A549 (cell line): Measurements from ENCODE around the gene C3orf20. TPM values are rescaled to one million over a fixed set of nuclear protein-coding genes. Genes with fewer than 3 reads are reported as not detected.

Source experiments
- ATAC-seq, 2 experiments: fragments of 200-7000 bp in 1 of 2; fragments of >200 bp in 1 of 2; cut with Nextera tagmentation in 1 of 2; cut with Tn5 transposase in 1 of 2; 3 replicates each; pipeline versions ENCODE4 v1.8.0 to v1.9.1; 2018 to 2020; ENCODE audit warnings: mild to moderate bottlenecking in 1 of 2, moderate library complexity in 1 of 2
- CTCF ChIA-PET: fragments of 300-600 bp; sonication (Branson Sonifier 250); formaldehyde crosslinking; extraction: SDS; loops from one replicate; lab custom pipeline; 2021; ENCODE audit warnings: antibody characterized with exemption, inconsistent platforms; lab: Yijun Ruan, JAX
- POLR2A ChIA-PET: fragments of 350-600 bp; formaldehyde crosslinking; extraction: SDS; loops from one replicate; lab custom pipeline; 2021; ENCODE audit warnings: antibody characterized with exemption, inconsistent platforms; lab: Yijun Ruan, JAX
- DNase-seq, 2 experiments: peaks; one replicate each; pipeline versions ENCODE4 v3.0.0 to v3.0.0-alpha.2; 2011 to 2016; ENCODE audit warnings: low read depth in 1 of 2, low spot score in 1 of 2
- FAIRE-seq: peaks from 2 replicates; lab custom pipeline; 2011; peaks lifted over from hg19 to GRCh38; lab: Jason Lieb, UNC
- H3K27ac ChIP-seq, 2 experiments: fragments of >200 bp; sonication (Bioruptor Twin); formaldehyde crosslinking; 3 replicates each; pipeline ENCODE4 v1.5.1; 2016 to 2017
- H3K4me1 ChIP-seq: fragments of >200 bp; sonication (Bioruptor Twin); formaldehyde crosslinking; 3 replicates; pipeline ENCODE4 v1.6.1; 2016
- H3K4me2 ChIP-seq: fragments of >200 bp; sonication (Bioruptor Twin); formaldehyde crosslinking; 3 replicates; pipeline ENCODE4 v1.6.1; 2016
- H3K4me3 ChIP-seq: fragments of >200 bp; sonication (Bioruptor Twin); formaldehyde crosslinking; 3 replicates; pipeline ENCODE4 v1.5.1; 2016
- H3K9me3 ChIP-seq: fragments of >200 bp; sonication (Bioruptor Twin); formaldehyde crosslinking; 3 replicates; pipeline ENCODE4 v1.6.1; 2016
- BHLHE40 ChIP-seq: IDR thresholded peaks from 2 replicates; pipeline ENCODE4 v1.6.1; 2012; ENCODE audit warnings: low read depth, low read length, inconsistent platforms
- CBX2 ChIP-seq: fragments of 200-600 bp; sonication (generic); IDR thresholded peaks from 2 replicates; pipeline ENCODE4 v1.6.1; 2016; ENCODE audit warnings: low read depth, mild to moderate bottlenecking, borderline replicate concordance
- CHD2 ChIP-seq: fragments of 150-350 bp; IDR thresholded peaks from 2 replicates; pipeline ENCODE4 v1.6.1; 2014; ENCODE audit warnings: low read length; ENCODE audit not compliant: partially characterized antibody
- EHF ChIP-seq: fragments of 250-450 bp; sonication (Bioruptor Pico); IDR thresholded peaks from 2 replicates; pipeline ENCODE4 v1.5.0; 2020; ENCODE audit warnings: mild to moderate bottlenecking
- EP300 ChIP-seq, 2 experiments: fragments of >200 bp; sonication (Bioruptor Twin); formaldehyde crosslinking; IDR thresholded peaks; 2 replicates in 1 of 2; 3 replicates in 1 of 2; pipeline ENCODE4 v1.6.1; 2016 to 2017
- ESRRA ChIP-seq: fragments of 150-350 bp; IDR thresholded peaks from 2 replicates; pipeline ENCODE4 v1.6.1; 2014; ENCODE audit warnings: mild to moderate bottlenecking, low read length, borderline replicate concordance
- FOSB ChIP-seq: fragments of 250-450 bp; sonication (Bioruptor Pico); IDR thresholded peaks from 2 replicates; pipeline ENCODE4 v1.5.0; 2020; ENCODE audit warnings: mild to moderate bottlenecking, moderate library complexity
- HEYL ChIP-seq: fragments of 250-450 bp; sonication (Bioruptor Pico); IDR thresholded peaks from 2 replicates; pipeline ENCODE4 v1.8.0; 2021; ENCODE audit warnings: mild to moderate bottlenecking, moderate library complexity
- HOXB5 ChIP-seq: fragments of 250-450 bp; sonication (Bioruptor Pico); IDR thresholded peaks from 2 replicates; pipeline ENCODE4 v1.5.0; 2020; ENCODE audit warnings: mild to moderate bottlenecking, moderate library complexity
- JUN ChIP-seq, 2 experiments: fragments of >200 bp; sonication (Bioruptor Twin); formaldehyde crosslinking; IDR thresholded peaks; 2 replicates in 1 of 2; 3 replicates in 1 of 2; pipeline ENCODE4 v1.6.1; 2016 to 2017
- JUNB ChIP-seq: fragments of >200 bp; sonication (Bioruptor Twin); formaldehyde crosslinking; IDR thresholded peaks from 2 replicates; pipeline ENCODE4 v1.6.1; 2016
- MYC ChIP-seq: IDR thresholded peaks from 2 replicates; pipeline ENCODE4 v1.6.1; 2012; ENCODE audit warnings: mild to moderate bottlenecking, inconsistent platforms, low read length, improper control_type of control experiment, borderline replicate concordance
- NFE2L2 ChIP-seq: fragments of 150-350 bp; conservative IDR thresholded peaks from 2 replicates; pipeline ENCODE4 v1.6.1; 2014; ENCODE audit warnings: low read length
- PHF8 ChIP-seq: fragments of 200-600 bp; sonication (generic); IDR thresholded peaks from 2 replicates; pipeline ENCODE4 v1.6.1; 2016; ENCODE audit warnings: low read depth, mild to moderate bottlenecking, antibody characterized with exemption, moderate library complexity, borderline replicate concordance
- POLR2AphosphoS2 ChIP-seq: conservative IDR thresholded peaks from 2 replicates; pipeline ENCODE4 v1.6.1; 2012; ENCODE audit warnings: low read length, improper control_type of control experiment, inconsistent platforms
- RAD21 ChIP-seq, 2 experiments: fragments of >200 bp in 1 of 2; sonication (Bioruptor Twin) in 1 of 2; formaldehyde crosslinking in 1 of 2; IDR thresholded peaks in 1 of 2; conservative IDR thresholded peaks in 1 of 2; 2 replicates in 1 of 2; 3 replicates in 1 of 2; pipeline ENCODE4 v1.6.1; 2012 to 2018; ENCODE audit warnings: inconsistent platforms in 1 of 2
- RARB ChIP-seq: fragments of 250-450 bp; sonication (Bioruptor Pico); IDR thresholded peaks from 2 replicates; pipeline ENCODE4 v1.8.0; 2021; ENCODE audit warnings: mild to moderate bottlenecking, moderate library complexity
- RCOR1 ChIP-seq: fragments of 150-350 bp; IDR thresholded peaks from 2 replicates; pipeline ENCODE4 v1.6.1; 2014; ENCODE audit warnings: antibody characterized with exemption, low read length, low read depth
- RFX5 ChIP-seq: fragments of 450-650 bp; IDR thresholded peaks from 2 replicates; pipeline ENCODE4 v1.7.1; 2014; ENCODE audit warnings: antibody characterized with exemption, mild to moderate bottlenecking, moderate library complexity
- RNF2 ChIP-seq: fragments of 200-600 bp; sonication (generic); IDR thresholded peaks from 2 replicates; pipeline ENCODE4 v1.6.1; 2016; ENCODE audit warnings: low read depth, mild to moderate bottlenecking, antibody characterized with exemption, moderate library complexity, borderline replicate concordance
- SMC3 ChIP-seq: fragments of >200 bp; sonication (Bioruptor Twin); formaldehyde crosslinking; IDR thresholded peaks from 3 replicates; pipeline ENCODE4 v1.6.1; 2018; ENCODE audit warnings: inconsistent platforms
- SREBF2 ChIP-seq: fragments of 450-650 bp; IDR thresholded peaks from 2 replicates; pipeline ENCODE4 v1.6.1; 2014; ENCODE audit warnings: mild to moderate bottlenecking, moderate library complexity
- TFCP2L1 ChIP-seq: fragments of 250-450 bp; sonication (Bioruptor Pico); IDR thresholded peaks from 2 replicates; pipeline ENCODE4 v1.5.0; 2021; ENCODE audit warnings: mild to moderate bottlenecking
- ZC3H11A ChIP-seq: fragments of 450-650 bp; IDR thresholded peaks from 2 replicates; pipeline ENCODE4 v1.6.1; 2014; ENCODE audit warnings: antibody characterized with exemption, mild to moderate bottlenecking
- ZNF302 ChIP-seq: fragments of 250-450 bp; sonication (Bioruptor Pico); IDR thresholded peaks from 2 replicates; pipeline ENCODE4 v1.9.0; 2021; ENCODE audit warnings: inconsistent platforms, mild to moderate bottlenecking, moderate library complexity
- ZSCAN20 ChIP-seq: fragments of 250-450 bp; sonication (Bioruptor Pico); IDR thresholded peaks from 2 replicates; pipeline ENCODE4 v1.8.0; 2022; ENCODE audit warnings: mild to moderate bottlenecking, moderate library complexity
- WGBS: methylation state at CpG from one replicate; pipeline ENCODE4 v1.1.6; 2017; ENCODE audit errors: missing lambda C conversion rate; 5-methylcytosine and 5-hydroxymethylcytosine counted together
- polyA plus RNA-seq, 4 experiments: library from polyadenylated mRNA; depleted of rRNA in 3 of 4; stranded (reverse); fragments of >200 nt; fragmentation: RNase III in 1 of 4; extraction: RNeasy Plus Mini Kit Qiagen cat#74134 plus additional on column Dnase treatment in 1 of 4; gene quantifications; 2 replicates in 3 of 4; 3 replicates in 1 of 4; pipeline ENCODE4 v1.2.3, GENCODE V29; 2011 to 2017
- TF ChIP-seq, protein P1 (sequence below): fragments of 200-600 bp; sonication (generic); IDR thresholded peaks from 2 replicates; pipeline ENCODE4 v1.6.1; 2016; ENCODE audit warnings: antibody characterized with exemption, mild to moderate bottlenecking, moderate library complexity
- TF ChIP-seq, protein P2 (sequence below): fragments of >200 bp; sonication (Bioruptor Twin); formaldehyde crosslinking; IDR thresholded peaks from 3 replicates; pipeline ENCODE4 v1.6.1; 2016
- TF ChIP-seq, protein P3 (sequence below): fragments of 450-650 bp; IDR thresholded peaks from 2 replicates; pipeline ENCODE4 v1.6.1; 2014; ENCODE audit warnings: antibody characterized with exemption
- TF ChIP-seq, protein P4 (sequence below): fragments of 150-350 bp; IDR thresholded peaks from 2 replicates; pipeline ENCODE4 v1.6.1; 2014; ENCODE audit warnings: low read depth, mild to moderate bottlenecking, low read length
- TF ChIP-seq, protein P5 (sequence below): fragments of 250-450 bp; sonication (Bioruptor Pico); IDR thresholded peaks from 2 replicates; pipeline ENCODE4 v1.5.0; 2021; ENCODE audit warnings: mild to moderate bottlenecking, moderate library complexity, borderline replicate concordance

The C3orf20 gene
- polyA plus RNA-seq, 2 of the 4 experiments (the other 2 are of a cell fraction), result 0.05 TPM; not detected in 1

DNA sequence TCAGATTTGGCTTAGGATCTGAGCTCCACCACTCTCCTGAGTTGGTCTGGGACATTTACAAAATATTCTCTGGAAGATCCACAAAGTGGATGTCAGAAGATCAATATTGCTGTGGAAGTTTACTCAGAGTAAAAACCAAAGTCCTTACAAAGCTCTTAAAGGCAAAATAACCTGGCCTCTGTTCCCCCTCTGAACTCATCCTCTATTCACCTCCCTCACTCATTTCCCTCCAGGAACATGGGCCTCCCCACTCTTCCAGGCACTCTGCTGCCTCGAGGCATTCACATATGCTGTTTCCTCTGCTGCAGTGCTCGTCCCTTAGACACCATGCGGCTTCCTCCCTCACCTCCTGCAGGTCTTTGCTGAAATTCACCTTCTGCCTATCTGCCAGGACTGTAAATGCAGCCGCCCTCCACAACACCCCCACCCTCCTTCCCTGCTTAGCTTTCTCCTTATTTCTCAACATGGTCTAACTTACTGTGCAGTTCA is 42.5 kb upstream of the C3orf20 start:
- H3K4me1 ChIP-seq, result no peaks in the 10 kb centered on the region; the same call in 2 of the 3 replicates
- WGBS, result 43% methylated on average over 4 of the region's 4 CpGs
- H3K27ac ChIP-seq, result no peak overlapping the region
- POLR2A ChIA-PET, result no interaction called here
- CTCF ChIA-PET, result interaction anchor here (0.7 to 2.2 kb wide), 11 partner anchors 9 to 346 kb away, joined by 3 to 7 read pairs (median 3); no protein-coding TSS in a partner anchor
- TF ChIP-seq POLR2AphosphoS2, result no peak
- TF ChIP-seq BHLHE40, result no peak
- TF ChIP-seq TFCP2L1 (CRISPR knock-in tag), result no peak
- TF ChIP-seq EHF (CRISPR knock-in tag), result no peak
- TF ChIP-seq JUNB, result no peak
- TF ChIP-seq HOXB5 (CRISPR knock-in tag), result no peak
- TF ChIP-seq ESRRA, result no peak
- TF ChIP-seq, protein P1, sequence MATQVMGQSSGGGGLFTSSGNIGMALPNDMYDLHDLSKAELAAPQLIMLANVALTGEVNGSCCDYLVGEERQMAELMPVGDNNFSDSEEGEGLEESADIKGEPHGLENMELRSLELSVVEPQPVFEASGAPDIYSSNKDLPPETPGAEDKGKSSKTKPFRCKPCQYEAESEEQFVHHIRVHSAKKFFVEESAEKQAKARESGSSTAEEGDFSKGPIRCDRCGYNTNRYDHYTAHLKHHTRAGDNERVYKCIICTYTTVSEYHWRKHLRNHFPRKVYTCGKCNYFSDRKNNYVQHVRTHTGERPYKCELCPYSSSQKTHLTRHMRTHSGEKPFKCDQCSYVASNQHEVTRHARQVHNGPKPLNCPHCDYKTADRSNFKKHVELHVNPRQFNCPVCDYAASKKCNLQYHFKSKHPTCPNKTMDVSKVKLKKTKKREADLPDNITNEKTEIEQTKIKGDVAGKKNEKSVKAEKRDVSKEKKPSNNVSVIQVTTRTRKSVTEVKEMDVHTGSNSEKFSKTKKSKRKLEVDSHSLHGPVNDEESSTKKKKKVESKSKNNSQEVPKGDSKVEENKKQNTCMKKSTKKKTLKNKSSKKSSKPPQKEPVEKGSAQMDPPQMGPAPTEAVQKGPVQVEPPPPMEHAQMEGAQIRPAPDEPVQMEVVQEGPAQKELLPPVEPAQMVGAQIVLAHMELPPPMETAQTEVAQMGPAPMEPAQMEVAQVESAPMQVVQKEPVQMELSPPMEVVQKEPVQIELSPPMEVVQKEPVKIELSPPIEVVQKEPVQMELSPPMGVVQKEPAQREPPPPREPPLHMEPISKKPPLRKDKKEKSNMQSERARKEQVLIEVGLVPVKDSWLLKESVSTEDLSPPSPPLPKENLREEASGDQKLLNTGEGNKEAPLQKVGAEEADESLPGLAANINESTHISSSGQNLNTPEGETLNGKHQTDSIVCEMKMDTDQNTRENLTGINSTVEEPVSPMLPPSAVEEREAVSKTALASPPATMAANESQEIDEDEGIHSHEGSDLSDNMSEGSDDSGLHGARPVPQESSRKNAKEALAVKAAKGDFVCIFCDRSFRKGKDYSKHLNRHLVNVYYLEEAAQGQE, result no peak
- no peak for TF ChIP-seq RNF2
- TF ChIP-seq MYC, result no peak
- TF ChIP-seq RFX5, result no peak
- TF ChIP-seq CHD2, result no peak
- TF ChIP-seq PHF8, result no peak
- no peak for TF ChIP-seq ZNF302 (CRISPR knock-in tag)
- TF ChIP-seq HEYL (CRISPR knock-in tag), result no peak
- no peak for TF ChIP-seq SREBF2
- TF ChIP-seq ZSCAN20, result no peak
- no peak for TF ChIP-seq ZC3H11A
- no peak for TF ChIP-seq FOSB (CRISPR knock-in tag)
- no peak overlapping the region for H3K4me3 ChIP-seq
- ATAC-seq, result no peak
- no peak for DNase-seq
- no peak overlapping the region for H3K4me2 ChIP-seq
- FAIRE-seq, result no peak
- H3K9me3 ChIP-seq, result peaks cover 6% of the 10 kb centered on the region; the same call in 1 of the 3 replicates

DNA sequence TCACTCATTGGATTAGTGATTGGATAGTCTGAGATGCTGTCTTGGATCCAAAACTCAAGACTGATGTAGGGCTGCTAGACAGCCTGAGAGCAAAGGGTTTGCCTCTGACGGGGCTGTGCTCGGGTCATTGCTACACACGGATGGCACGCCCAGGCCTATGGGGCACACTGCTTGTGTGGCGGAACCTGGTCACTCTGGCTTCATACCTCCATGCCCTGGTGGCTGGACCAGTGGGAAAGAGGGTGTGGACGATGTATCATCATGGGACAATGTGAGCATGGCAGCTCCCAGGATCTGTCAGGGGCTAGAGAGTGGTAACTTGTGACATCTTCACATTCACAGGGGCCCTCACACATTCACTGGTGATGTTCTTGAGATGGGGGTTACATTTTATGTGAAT is 41.5 kb upstream of the C3orf20 start:
- ChIA-PET POLR2A (no interaction called here), CTCF (interaction anchor here (0.7 to 2.2 kb wide), 7 partner anchors 10 to 159 kb away, joined by 3 to 7 read pairs (median 3); no protein-coding TSS in a partner anchor)
- ATAC-seq, result peak; percentile 7 to 28; a peak in 4 of 6 replicates
- no peak overlapping the region for H3K4me2 ChIP-seq
- 66% methylated on average over 3 of the region's 6 CpGs for whole genome bisulfite sequencing
- peaks cover under 1% of the 10 kb centered on the region; the same call in 1 of the 3 replicates for H3K9me3 ChIP-seq
- H3K4me3 ChIP-seq, result no peak overlapping the region
- no peak for FAIRE-seq
- no peaks in the 10 kb centered on the region; the same call in 2 of the 3 replicates for H3K4me1 ChIP-seq
- H3K27ac ChIP-seq, result no peak overlapping the region
- no peak for DNase-seq
- TF ChIP-seq EP300 (IDR thresholded peaks at IDR 0.05) (no peak), SMC3 (no peak), HOXB5 (CRISPR knock-in tag) (no peak), RCOR1 (no peak), NFE2L2 (no peak), POLR2AphosphoS2 (no peak), JUN (IDR thresholded peaks at IDR 0.05) (no peak), RAD21 (conservative IDR thresholded peaks at IDR 0.05 in 1 of 2, IDR thresholded peaks at IDR 0.05 in 1 of 2) (no peak), RARB (CRISPR knock-in tag) (no peak), CBX2 (no peak)
- TF ChIP-seq, protein P2, sequence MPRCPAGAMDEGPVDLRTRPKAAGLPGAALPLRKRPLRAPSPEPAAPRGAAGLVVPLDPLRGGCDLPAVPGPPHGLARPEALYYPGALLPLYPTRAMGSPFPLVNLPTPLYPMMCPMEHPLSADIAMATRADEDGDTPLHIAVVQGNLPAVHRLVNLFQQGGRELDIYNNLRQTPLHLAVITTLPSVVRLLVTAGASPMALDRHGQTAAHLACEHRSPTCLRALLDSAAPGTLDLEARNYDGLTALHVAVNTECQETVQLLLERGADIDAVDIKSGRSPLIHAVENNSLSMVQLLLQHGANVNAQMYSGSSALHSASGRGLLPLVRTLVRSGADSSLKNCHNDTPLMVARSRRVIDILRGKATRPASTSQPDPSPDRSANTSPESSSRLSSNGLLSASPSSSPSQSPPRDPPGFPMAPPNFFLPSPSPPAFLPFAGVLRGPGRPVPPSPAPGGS, result no peak
- TF ChIP-seq, protein P3, sequence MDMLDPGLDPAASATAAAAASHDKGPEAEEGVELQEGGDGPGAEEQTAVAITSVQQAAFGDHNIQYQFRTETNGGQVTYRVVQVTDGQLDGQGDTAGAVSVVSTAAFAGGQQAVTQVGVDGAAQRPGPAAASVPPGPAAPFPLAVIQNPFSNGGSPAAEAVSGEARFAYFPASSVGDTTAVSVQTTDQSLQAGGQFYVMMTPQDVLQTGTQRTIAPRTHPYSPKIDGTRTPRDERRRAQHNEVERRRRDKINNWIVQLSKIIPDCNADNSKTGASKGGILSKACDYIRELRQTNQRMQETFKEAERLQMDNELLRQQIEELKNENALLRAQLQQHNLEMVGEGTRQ, result no peak
- TF ChIP-seq, protein P4, sequence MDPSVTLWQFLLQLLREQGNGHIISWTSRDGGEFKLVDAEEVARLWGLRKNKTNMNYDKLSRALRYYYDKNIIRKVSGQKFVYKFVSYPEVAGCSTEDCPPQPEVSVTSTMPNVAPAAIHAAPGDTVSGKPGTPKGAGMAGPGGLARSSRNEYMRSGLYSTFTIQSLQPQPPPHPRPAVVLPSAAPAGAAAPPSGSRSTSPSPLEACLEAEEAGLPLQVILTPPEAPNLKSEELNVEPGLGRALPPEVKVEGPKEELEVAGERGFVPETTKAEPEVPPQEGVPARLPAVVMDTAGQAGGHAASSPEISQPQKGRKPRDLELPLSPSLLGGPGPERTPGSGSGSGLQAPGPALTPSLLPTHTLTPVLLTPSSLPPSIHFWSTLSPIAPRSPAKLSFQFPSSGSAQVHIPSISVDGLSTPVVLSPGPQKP, result no peak
- TF ChIP-seq, protein P5, sequence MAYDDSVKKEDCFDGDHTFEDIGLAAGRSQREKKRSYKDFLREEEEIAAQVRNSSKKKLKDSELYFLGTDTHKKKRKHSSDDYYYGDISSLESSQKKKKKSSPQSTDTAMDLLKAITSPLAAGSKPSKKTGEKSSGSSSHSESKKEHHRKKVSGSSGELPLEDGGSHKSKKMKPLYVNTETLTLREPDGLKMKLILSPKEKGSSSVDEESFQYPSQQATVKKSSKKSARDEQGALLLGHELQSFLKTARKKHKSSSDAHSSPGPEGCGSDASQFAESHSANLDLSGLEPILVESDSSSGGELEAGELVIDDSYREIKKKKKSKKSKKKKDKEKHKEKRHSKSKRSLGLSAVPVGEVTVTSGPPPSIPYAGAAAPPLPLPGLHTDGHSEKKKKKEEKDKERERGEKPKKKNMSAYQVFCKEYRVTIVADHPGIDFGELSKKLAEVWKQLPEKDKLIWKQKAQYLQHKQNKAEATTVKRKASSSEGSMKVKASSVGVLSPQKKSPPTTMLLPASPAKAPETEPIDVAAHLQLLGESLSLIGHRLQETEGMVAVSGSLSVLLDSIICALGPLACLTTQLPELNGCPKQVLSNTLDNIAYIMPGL, result no peak
